NCI-H2081 (cell line): ENCODE measurements around the gene CYP4F3.
A peak's percentile ranks its signal among the peaks of the same experiment; 100 is the strongest.
"Not testable (repeated sequence)": the region's sequence is repeated elsewhere in the genome, so short reads cannot be mapped to it uniquely, and the experiment has no call there.

Experiments
- DNase-seq, 2 experiments: peaks; one replicate each; lab custom pipeline; 2025; lab: John Stamatoyannopoulos, UW

CYP4F3 gene

GRCh38 chr19:15629003-15629880 is 11.5 kb upstream of the CYP4F3 start:
- peak; percentile 68 to 69 for DNase-seq

- DNase-seq = no peak
Observed at GRCh38 chr19:15631817-15632216, 8.9 kb upstream of the CYP4F3 start.

DNA sequence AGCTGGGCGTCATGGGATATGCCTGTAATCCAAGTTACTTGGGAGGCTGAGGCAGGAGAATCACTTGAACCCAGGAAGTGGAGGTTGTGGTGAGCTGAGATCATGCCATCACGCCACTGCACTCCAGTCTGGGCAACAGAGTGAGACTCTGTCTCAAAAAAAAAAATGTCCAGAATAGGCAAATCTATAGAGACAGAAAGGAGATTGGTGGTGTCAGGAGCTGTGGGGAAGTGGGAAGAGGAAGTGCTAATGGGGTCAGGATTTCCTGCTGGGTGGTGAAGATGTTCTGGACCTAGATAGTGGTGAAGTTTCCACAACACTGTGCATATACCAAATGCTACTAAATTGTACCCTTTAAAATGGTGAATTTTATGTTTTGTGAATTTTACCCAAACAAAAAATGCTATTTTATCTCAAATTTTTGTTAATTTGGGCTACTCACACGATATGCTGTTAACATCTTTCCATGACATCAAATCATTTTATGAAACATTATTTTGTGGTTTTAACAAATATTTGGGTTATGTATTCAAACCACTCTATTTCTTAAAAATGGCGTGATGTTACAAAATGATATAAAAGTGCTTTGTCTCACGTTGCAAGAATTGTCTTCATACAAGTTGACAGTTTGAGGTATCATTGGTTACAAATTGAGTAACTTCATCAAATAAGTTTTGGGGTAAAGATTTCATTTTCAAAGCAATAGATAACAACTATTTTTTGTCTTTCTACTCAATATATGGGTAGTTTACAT is 7.4 kb upstream of the CYP4F3 start:
- DNase-seq = no peak

DNA sequence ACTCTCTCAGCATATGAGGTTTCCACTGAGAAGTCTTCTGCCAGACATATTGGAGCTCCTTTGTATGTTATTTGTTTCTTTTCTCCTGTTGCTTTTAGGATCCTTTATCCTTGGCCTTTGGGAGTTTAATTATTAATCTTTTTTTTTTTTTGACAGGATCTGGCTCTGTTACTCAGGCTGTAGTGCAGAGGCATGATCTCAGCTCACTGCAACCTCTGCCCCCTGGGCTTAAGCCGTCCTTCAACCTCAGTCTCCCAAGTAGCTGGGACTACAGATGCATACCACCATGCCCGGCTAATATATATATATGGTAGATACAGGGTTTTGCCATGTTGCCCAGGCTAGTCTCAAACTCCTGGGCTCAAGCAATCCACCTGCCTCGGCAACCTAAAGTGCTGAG is 6.6 kb upstream of the CYP4F3 start:
- no peak for DNase-seq

- no peak for DNase-seq
Observed at GRCh38 chr19:15635016-15635805, 5.5 kb upstream of the CYP4F3 start.

DNA sequence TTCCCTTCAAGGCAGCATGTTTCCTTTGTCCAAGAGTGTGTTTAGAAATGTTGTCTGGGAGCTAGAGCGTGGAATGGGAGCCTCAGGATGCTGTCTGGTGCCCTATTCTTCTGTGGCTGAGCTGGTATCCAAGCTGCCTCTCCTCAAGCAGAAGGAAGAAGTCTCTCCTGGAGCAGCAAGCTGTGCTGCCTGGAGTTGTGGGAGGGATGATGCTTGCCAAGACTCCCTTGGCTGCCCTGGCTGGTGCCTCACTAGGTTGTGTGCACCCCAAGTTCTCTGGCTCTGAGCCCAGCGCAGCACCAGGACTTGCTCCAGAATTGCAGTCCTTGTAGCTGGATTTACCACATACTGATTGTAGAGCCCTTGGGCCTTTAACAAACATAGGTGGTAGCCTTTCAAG is 4.7 kb upstream of the CYP4F3 start:
- DNase-seq = no peak

DNA sequence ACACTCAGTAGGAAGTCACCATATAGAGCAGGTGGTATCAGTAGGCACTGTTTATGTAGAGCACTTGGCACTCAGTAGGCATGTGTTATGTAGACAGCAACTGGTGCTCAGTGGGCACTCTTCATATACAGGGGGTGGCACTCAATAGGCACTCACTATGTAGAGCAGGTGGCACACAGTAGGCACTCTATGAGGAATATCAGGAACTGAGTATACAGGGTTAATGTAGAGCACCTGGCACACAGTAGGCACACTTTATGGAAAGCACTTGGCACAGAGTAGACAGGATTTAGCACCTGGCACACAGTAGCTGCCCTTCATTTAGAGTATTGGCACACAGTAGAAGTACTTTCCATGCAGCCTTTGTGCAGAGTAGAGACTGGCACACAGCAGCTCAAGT is 1.1 kb upstream of the CYP4F3 start:
- no peak for DNase-seq

GRCh38 chr19:15640904-15641597 is 354 bp downstream of the CYP4F3 start:
- no peak for DNase-seq

GRCh38 chr19:15641901-15642491 is 1.3 kb downstream of the CYP4F3 start:
- DNase-seq = no peak

DNA sequence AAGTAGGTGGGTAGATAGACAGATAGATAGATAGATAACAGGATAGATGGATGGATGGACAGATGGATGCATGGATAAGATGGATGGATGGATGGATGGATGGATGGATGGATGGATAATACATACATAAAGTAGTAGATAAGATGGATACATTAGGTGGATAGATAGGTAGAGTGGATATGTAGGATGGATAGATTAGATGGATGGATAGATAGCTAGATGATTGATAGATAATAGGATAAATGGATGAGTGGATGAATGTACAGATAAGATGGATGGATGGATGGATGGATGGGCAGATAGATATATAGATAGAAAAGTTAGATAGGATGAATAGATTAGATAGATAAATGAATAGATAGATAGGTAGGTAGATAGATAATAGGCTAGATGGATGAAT is 2.1 kb downstream of the CYP4F3 start:
- no peak for DNase-seq

GRCh38 chr19:15643387-15643786 is 2.7 kb downstream of the CYP4F3 start:
- no peak for DNase-seq

DNA sequence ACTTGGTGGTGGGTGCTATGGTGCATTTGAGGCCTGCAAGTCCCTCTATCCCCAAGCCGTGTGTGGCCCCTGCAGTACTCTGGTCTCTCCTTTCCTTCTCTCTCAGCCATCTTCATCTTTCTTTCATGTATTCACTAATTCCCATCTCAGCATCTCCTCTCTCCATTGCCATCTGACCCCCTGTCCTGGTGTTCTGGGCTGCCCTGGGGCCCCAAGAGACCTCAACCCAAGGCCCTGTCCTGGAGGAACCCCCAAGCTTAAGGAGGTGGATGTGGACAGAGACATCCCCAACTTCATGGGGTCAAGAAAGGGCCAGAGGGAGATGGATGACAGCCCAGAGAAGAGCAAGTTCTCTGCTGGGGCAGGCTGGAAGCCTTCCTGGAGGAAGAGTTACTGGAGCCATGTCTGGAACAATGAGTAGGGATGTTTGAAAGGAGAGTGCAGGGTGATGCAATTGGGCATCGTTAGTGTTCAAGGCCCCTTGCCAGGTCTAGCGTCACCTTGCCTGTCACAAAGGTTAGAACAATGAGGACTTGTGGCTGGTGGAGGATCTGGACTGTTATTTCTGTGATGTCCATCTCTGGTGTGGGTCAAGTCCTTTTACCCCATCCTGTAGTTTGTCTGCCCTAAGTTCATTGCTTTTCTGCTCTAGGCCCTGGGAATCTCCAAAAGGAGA is 3.5 kb downstream of the CYP4F3 start:
- no peak for DNase-seq

DNA sequence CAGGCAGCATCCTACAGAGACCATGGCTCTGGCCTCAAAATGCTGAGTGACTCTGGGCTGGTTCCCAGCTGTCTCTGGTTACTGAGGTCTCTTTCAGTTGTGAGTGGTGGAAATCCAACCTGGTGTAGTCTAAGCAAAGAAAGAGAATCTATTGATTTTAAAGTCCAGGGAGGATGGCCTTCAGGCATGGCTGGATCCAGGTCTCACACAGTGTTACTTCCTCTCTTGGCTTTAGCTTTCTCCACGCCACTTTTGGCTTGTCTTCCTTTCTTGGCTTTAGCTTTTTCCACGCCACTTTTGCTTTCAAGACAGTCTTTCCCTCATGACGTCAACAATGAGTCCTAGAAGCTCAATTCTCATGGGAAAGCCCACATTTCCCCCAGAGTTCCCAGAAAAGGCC is 4.1 kb downstream of the CYP4F3 start:
- no peak for DNase-seq

- DNase-seq = no peak
Observed at GRCh38 chr19:15649526-15649925, 8.8 kb downstream of the CYP4F3 start.

GRCh38 chr19:15650123-15650522 is 9.4 kb downstream of the CYP4F3 start:
- DNase-seq = not testable (repeated sequence)

GRCh38 chr19:15651791-15652190 is 11.1 kb downstream of the CYP4F3 start:
- no peak for DNase-seq

- DNase-seq = no peak
Observed at GRCh38 chr19:15652559-15653278, 12.0 kb downstream of the CYP4F3 start.

DNA sequence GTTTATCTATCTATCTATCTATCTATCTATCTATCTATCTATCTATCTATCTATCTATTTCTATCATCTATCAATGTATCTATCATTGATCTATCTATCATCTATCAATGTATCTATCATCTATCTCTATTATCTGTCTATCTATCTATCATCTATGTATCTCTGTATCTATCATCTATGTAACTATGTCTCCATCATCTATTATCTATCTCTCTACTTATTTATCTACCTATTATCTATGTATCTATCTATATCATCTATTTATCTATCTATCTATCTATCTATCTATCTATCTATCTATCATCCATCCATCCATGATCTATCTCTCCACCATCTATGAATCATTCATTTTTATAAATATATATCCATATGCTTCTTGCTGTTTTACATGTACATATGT is 15.8 kb downstream of the CYP4F3 start:
- no peak for DNase-seq

GRCh38 chr19:15663247-15663646 is 22.6 kb downstream of the CYP4F3 start:
- no peak for DNase-seq

- DNase-seq = no peak
Observed at GRCh38 chr19:15666186-15666585, 25.5 kb downstream of the CYP4F3 start.
